NK-92 (cell line): ENCODE results near the gene RAB27A.
"Not testable (repeated sequence)": the region's sequence is repeated elsewhere in the genome, so short reads cannot be mapped to it uniquely, and the experiment has no call there.

Experiments
- DNase-seq: peaks from one replicate; lab custom pipeline; 2025; ENCODE audit not compliant: unreplicated experiment; lab: John Stamatoyannopoulos, UW

Gene RAB27A

GRCh38 chr15:55289746-55290527, at the start of gene RAB27A:
TSS of gene RAB27A (minus strand) at chr15:55289813. CDS start at chr15:55234934, 54,879 bp downstream.
- no peak for DNase-seq

GRCh38 chr15:55337160-55337559, 47.5 kb upstream of the RAB27A start:
- DNase-seq = no peak

- no peak for DNase-seq
Measured at GRCh38 chr15:55334997-55335396, 45.4 kb upstream of the RAB27A start.

GRCh38 chr15:55334371-55334770, 44.8 kb upstream of the RAB27A start:
- DNase-seq = no peak

- no peak for DNase-seq
Measured at GRCh38 chr15:55327387-55327786, 37.8 kb upstream of the RAB27A start.

- no peak for DNase-seq
Measured at GRCh38 chr15:55322467-55322866, 32.9 kb upstream of the RAB27A start.

GRCh38 chr15:55320963-55321362, 31.4 kb upstream of the RAB27A start:
- no peak for DNase-seq

GRCh38 chr15:55320238-55320550, 30.6 kb upstream of the RAB27A start:
- DNase-seq = no peak

GRCh38 chr15:55319537-55320237, 30.1 kb upstream of the RAB27A start:
- no peak for DNase-seq

- DNase-seq = no peak
Measured at GRCh38 chr15:55318588-55319494, 29.2 kb upstream of the RAB27A start, which contains the start of the genes PIGB and PIGBOS1. TSS of gene PIGB (plus strand) at chr15:55319222. CDS start at chr15:55319251, 29 bp downstream. TSS of gene PIGBOS1 (minus strand) at chr15:55319123. CDS start at chr15:55317792, 1,331 bp downstream.

GRCh38 chr15:55302801-55303200, 13.2 kb upstream of the RAB27A start:
- DNase-seq = not testable (repeated sequence)

- DNase-seq = no peak
Measured at GRCh38 chr15:55297315-55297714, 7.7 kb upstream of the RAB27A start.

- no peak for DNase-seq
Measured at GRCh38 chr15:55290528-55291057, 980 bp upstream of the RAB27A start.

GRCh38 chr15:55289011-55289745, 435 bp downstream of the RAB27A start:
- DNase-seq = no peak

GRCh38 chr15:55288006-55288717, 1.5 kb downstream of the RAB27A start:
- DNase-seq = no peak

GRCh38 chr15:55286442-55287189, 3.0 kb downstream of the RAB27A start:
- DNase-seq = not testable (repeated sequence)

GRCh38 chr15:55284426-55284825, 5.2 kb downstream of the RAB27A start:
- DNase-seq = no peak

GRCh38 chr15:55283379-55284147, 6.0 kb downstream of the RAB27A start:
- no peak for DNase-seq
